Kidney (tissue), 14 donors: ENCODE results near the gene DHRS7C. TPM values are rescaled to one million over a fixed set of nuclear protein-coding genes. Genes with fewer than 3 reads are reported as not detected.

Experiments
- DNase-seq, 5 donors: peaks; one replicate each; pipeline ENCODE4 v3.0.0-alpha.2; 2013 to 2020
- FAIRE-seq: peaks from 2 replicates; lab custom pipeline; 2012; peaks lifted over from hg19 to GRCh38; lab: Jason Lieb, UNC
- H3K27ac ChIP-seq, 2 donors: one replicate each; pipeline ENCODE4 v1.7.0; 2013; ENCODE audit warnings: low read depth in 2 of 2, low read length in 2 of 2, inconsistent platforms in 1 of 2
- H3K27me3 ChIP-seq: one replicate; pipeline ENCODE4 v1.7.1; 2013; ENCODE audit warnings: low read length, inconsistent platforms; ENCODE audit not compliant: control insufficient read depth, insufficient read depth
- H3K36me3 ChIP-seq, 3 donors: one replicate each; pipeline versions ENCODE4 v1.7.0 to v1.7.1; 2013; ENCODE audit warnings: low read length in 3 of 3, control low read depth in 1 of 3, inconsistent platforms in 1 of 3; ENCODE audit not compliant: insufficient read depth in 3 of 3, control insufficient read depth in 2 of 3
- H3K4me1 ChIP-seq, 3 donors: one replicate each; pipeline versions ENCODE4 v1.7.0 to v1.7.1; 2013; ENCODE audit warnings: low read length in 3 of 3, inconsistent platforms in 1 of 3, low read depth in 1 of 3; ENCODE audit not compliant: control insufficient read depth in 2 of 3, insufficient read depth in 2 of 3
- H3K4me3 ChIP-seq, 3 donors: one replicate each; pipeline versions ENCODE4 v1.7.0 to v1.8.1; 2013; ENCODE audit warnings: low read length in 3 of 3, control low read depth in 1 of 3, inconsistent platforms in 1 of 3
- H3K9ac ChIP-seq, 3 donors: one replicate each; pipeline versions ENCODE4 v1.7.0 to v1.7.1; 2013; ENCODE audit warnings: low read length in 3 of 3, control low read depth in 1 of 3, inconsistent platforms in 1 of 3
- H3K9me3 ChIP-seq, 3 donors: one replicate each; pipeline versions ENCODE4 v1.7.0 to v1.7.1; 2013; ENCODE audit warnings: low read length in 3 of 3, control low read depth in 1 of 3, inconsistent platforms in 1 of 3; ENCODE audit not compliant: control insufficient read depth in 2 of 3, insufficient read depth in 1 of 3
- intact Hi-C: fragments of 100-400 bp; cut with DNase I; formaldehyde crosslinking; loops from one replicate; pipeline ENCODE4 v1.11.1; 2022
- polyA plus RNA-seq: library from polyadenylated mRNA; stranded (reverse); fragments of 350-450 nt; fragmentation: Illumina TruSeq; extraction: RNeasy Lipid Tissue Mini Kit (QIAGEN cat#74804); gene quantifications from one replicate; pipeline ENCODE4 v1.2.3, GENCODE V29; 2014; ENCODE audit warnings: low read depth, low replicate concordance; ENCODE audit not compliant: insufficient read depth
- total RNA-seq: library from RNA; stranded (reverse); fragmentation: NEBNext Ultra II Directional; extraction: Animal tissue kit (Norgen Biotek cat#: 25700); gene quantifications from one replicate; pipeline ENCODE4 v1.2.1, GENCODE V29; 2021
- TF ChIP-seq, protein P1 (sequence below): IDR thresholded peaks from 3 replicates; pipeline ENCODE4 v1.5.1; 2012; ENCODE audit warnings: mild to moderate bottlenecking, moderate library complexity, borderline replicate concordance; ENCODE audit not compliant: insufficient read depth; ENCODE audit errors: extremely low read depth
- donor health status: control.
- donor health status: control.
- donor health status: control.
- donor health status: control.
- donor health status: control.
- donor health status: DM: yes; HTN: yes; CAD: no.
- donor health status: Normal renal cell carcinoma (clear cell type).

DHRS7C gene
- total and polyA plus RNA-seq, 2 donors from 2014 or later = not detected

GRCh38 chr17:9780552-9780951, 10.8 kb downstream of the DHRS7C start:
- no peaks in the 10 kb centered on the region for H3K36me3 ChIP-seq
- H3K4me1 ChIP-seq = no peaks in the 10 kb centered on the region
- no peak for FAIRE-seq
- H3K9ac ChIP-seq = no peak overlapping the region
- H3K9me3 ChIP-seq = no peaks in the 10 kb centered on the region
- intact Hi-C loops = no loop called here
- H3K27me3 ChIP-seq = no peaks in the 10 kb centered on the region
- TF ChIP-seq, protein P1, sequence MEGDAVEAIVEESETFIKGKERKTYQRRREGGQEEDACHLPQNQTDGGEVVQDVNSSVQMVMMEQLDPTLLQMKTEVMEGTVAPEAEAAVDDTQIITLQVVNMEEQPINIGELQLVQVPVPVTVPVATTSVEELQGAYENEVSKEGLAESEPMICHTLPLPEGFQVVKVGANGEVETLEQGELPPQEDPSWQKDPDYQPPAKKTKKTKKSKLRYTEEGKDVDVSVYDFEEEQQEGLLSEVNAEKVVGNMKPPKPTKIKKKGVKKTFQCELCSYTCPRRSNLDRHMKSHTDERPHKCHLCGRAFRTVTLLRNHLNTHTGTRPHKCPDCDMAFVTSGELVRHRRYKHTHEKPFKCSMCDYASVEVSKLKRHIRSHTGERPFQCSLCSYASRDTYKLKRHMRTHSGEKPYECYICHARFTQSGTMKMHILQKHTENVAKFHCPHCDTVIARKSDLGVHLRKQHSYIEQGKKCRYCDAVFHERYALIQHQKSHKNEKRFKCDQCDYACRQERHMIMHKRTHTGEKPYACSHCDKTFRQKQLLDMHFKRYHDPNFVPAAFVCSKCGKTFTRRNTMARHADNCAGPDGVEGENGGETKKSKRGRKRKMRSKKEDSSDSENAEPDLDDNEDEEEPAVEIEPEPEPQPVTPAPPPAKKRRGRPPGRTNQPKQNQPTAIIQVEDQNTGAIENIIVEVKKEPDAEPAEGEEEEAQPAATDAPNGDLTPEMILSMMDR = no peak
- DNase-seq = no peak
- H3K27ac ChIP-seq = no peak overlapping the region
- no peak overlapping the region for H3K4me3 ChIP-seq

GRCh38 chr17:9776911-9777310, 14.5 kb downstream of the DHRS7C start:
- no peaks in the 10 kb centered on the region for H3K4me1 ChIP-seq
- H3K9me3 ChIP-seq = no peaks in the 10 kb centered on the region
- DNase-seq (no peak), FAIRE-seq (no peak)
- H3K4me3 ChIP-seq = no peak overlapping the region
- H3K27ac ChIP-seq = no peak overlapping the region
- H3K9ac ChIP-seq = no peak overlapping the region
- TF ChIP-seq, protein P1 = no peak
- no peaks in the 10 kb centered on the region for H3K27me3 ChIP-seq
- intact Hi-C loops = no loop called here
- no peaks in the 10 kb centered on the region for H3K36me3 ChIP-seq

- TF ChIP-seq, protein P1 = no peak
- H3K9me3 ChIP-seq = no peaks in the 10 kb centered on the region
- intact Hi-C loops = no loop called here
- H3K9ac ChIP-seq = no peak overlapping the region
- no peak overlapping the region for H3K27ac ChIP-seq
- H3K4me3 ChIP-seq = no peak overlapping the region
- DNase-seq (no peak), FAIRE-seq (no peak)
- H3K4me1 ChIP-seq = no peaks in the 10 kb centered on the region
- no peaks in the 10 kb centered on the region for H3K27me3 ChIP-seq
- H3K36me3 ChIP-seq = no peaks in the 10 kb centered on the region
Measured at GRCh38 chr17:9772658-9773057, 18.7 kb downstream of the DHRS7C start.

DNA sequence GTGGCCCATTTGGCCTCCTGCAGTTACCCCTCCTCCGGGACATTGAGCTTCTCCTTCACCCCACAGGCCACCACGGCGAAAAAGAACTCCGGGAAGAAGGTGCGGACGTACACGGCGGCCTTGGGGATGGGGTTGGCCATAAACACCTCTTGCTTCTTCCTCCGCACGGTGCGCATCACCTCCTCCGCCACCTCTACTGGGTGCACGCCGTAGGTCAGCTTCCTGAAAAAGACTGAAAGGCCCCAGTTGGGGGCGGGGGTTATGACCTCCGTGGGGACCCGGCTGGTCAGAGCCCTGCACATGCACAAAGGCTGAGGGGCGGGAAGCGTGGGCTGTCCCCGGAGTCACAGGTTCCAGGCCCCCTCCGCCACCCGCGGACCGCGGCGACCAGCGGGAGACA, 19.9 kb downstream of the DHRS7C start:
- FAIRE-seq (no peak), DNase-seq (no peak)
- H3K9me3 ChIP-seq = no peaks in the 10 kb centered on the region

More for the DNA sequence above, 19.9 kb downstream of the DHRS7C start:
- TF ChIP-seq, protein P1 = no peak
- Histone ChIP-seq H3K4me3 (no peak overlapping the region), H3K4me1 (no peaks in the 10 kb centered on the region), H3K27ac (no peak overlapping the region), H3K9ac (no peak overlapping the region), H3K27me3 (no peaks in the 10 kb centered on the region), H3K36me3 (no peaks in the 10 kb centered on the region)
- intact Hi-C loops = no loop called here
